Measurements from ENCODE around the gene NEDD9. TPM values are rescaled to one million over a fixed set of nuclear protein-coding genes. Genes with fewer than 3 reads are reported as not detected.
A peak's percentile ranks its signal among the peaks of the same experiment; 100 is the strongest.

NEDD9 gene
- total and polyA plus RNA-seq, 2 of the 13 experiments (the other 11 are each of a cell fraction or from before 2014, with no cell fraction given): 27.1 to 389 TPM

- ATAC-seq: no peak
- Histone ChIP-seq H3K4me2 (ENCODE audit: low read depth, low read length) (no peak overlapping the region), H3K9me3 (ENCODE audit: low read length) (no peaks in the 10 kb centered on the region), H2AFZ (ENCODE audit: low read length) (no peak overlapping the region), H3K9ac (ENCODE audit: insufficient read depth, low read depth, low read length) (no peak overlapping the region), H3K4me1 (ENCODE audit: insufficient read depth, low read length) (peaks cover 16% of the 10 kb centered on the region), H3K27ac (ENCODE audit: extremely low read length, insufficient read depth, low read length) (no peak overlapping the region), H3K27me3 (ENCODE audit: control insufficient read depth in 1 of 2, insufficient read depth in 2 of 2, low read length in 2 of 2) (no peaks in the 10 kb centered on the region), H3K4me3 (replicated peaks in 1 of 3; ENCODE audit: insufficient read depth in 1 of 3, low read depth in 2 of 3, low read length in 3 of 3) (no peak overlapping the region), H3K36me3 (replicated peaks in 1 of 2; ENCODE audit: control insufficient read depth in 1 of 2, insufficient read depth in 2 of 2, low read length in 2 of 2) (no peaks in the 10 kb centered on the region), H4K20me1 (ENCODE audit: insufficient read depth, low read length) (no peaks in the 10 kb centered on the region), H3K79me2 (ENCODE audit: insufficient read depth, low read length) (no peaks in the 10 kb centered on the region)
- no TSS peak for BruUV-seq (replicated peaks)
- in situ Hi-C loops (cut with HindIII; ENCODE audit: extremely low pct_ligation_motif_present, low pct_unique_long_range_greater_than_20kb): loop anchor here (5.0 kb wide), 2 partner anchors 356 to 431 kb away; no protein-coding TSS in a partner anchor
- no peak for DNase-seq (ENCODE audit: low spot score)
- intact Hi-C loops (cut with micrococcal nuclease; ENCODE audit: unreplicated experiment): loop anchor here (5.0 to 10.0 kb wide), 4 partner anchors 49 to 186 kb away; partner anchors contain the start of genes NEDD9 and SMIM13
- ChIA-PET POLR2A (no interaction called here), CTCF (ENCODE audit: low intra/inter-chr PET ratio, low total read pairs) (interaction anchor here (0.6 kb wide), 1 partner anchor 355 kb away, joined by 3 read pairs; no protein-coding TSS in a partner anchor)
- no peak for TF ChIP-seq CREB3 (CRISPR knock-in tag; IDR thresholded peaks at IDR 0.05)
- TF ChIP-seq ZBTB33 (CRISPR knock-in tag; IDR thresholded peaks at IDR 0.05): peak; percentile 65
- WGBS (ENCODE audit: low lambda C conversion rate): 86% methylated on average over 3 of the region's 3 CpGs
- no peak for FAIRE-seq
Measured at GRCh38 chr6:11141295-11141694, 91.2 kb downstream of the NEDD9 start.

- no peaks in the 10 kb centered on the region for H4K20me1 ChIP-seq (ENCODE audit: insufficient read depth, low read length)
- no peak overlapping the region for H3K4me2 ChIP-seq (ENCODE audit: low read depth, low read length)
- POLR2A ChIA-PET: no interaction called here
- 75% methylated on average over 3 of the region's 3 CpGs for WGBS (ENCODE audit: low lambda C conversion rate)
- H3K4me3 ChIP-seq (replicated peaks in 1 of 3; ENCODE audit: insufficient read depth in 1 of 3, low read depth in 2 of 3, low read length in 3 of 3): no peak overlapping the region
- H3K27me3 ChIP-seq (ENCODE audit: control insufficient read depth in 1 of 2, insufficient read depth in 2 of 2, low read length in 2 of 2): no peaks in the 10 kb centered on the region
- peaks cover 3 to 10% of the 10 kb centered on the region in 2 experiments for H3K36me3 ChIP-seq (replicated peaks in 1 of 2; ENCODE audit: control insufficient read depth in 1 of 2, insufficient read depth in 2 of 2, low read length in 2 of 2)
- no peaks in the 10 kb centered on the region for H3K79me2 ChIP-seq (ENCODE audit: insufficient read depth, low read length)
- H3K9ac ChIP-seq (ENCODE audit: insufficient read depth, low read depth, low read length): no peak overlapping the region
- H3K4me1 ChIP-seq (ENCODE audit: insufficient read depth, low read length): peaks cover 16% of the 10 kb centered on the region
- no peak for FAIRE-seq
- intact Hi-C loops (cut with micrococcal nuclease; ENCODE audit: unreplicated experiment): loop anchor here (5.0 to 10.0 kb wide), 4 partner anchors 48 to 185 kb away; partner anchors contain the start of genes NEDD9 and SMIM13
- CTCF ChIA-PET (ENCODE audit: low intra/inter-chr PET ratio, low total read pairs): no interaction called here
- no peak overlapping the region for H2AFZ ChIP-seq (ENCODE audit: low read length)
- DNase-seq (ENCODE audit: low spot score): no peak
- no TSS peak for BruUV-seq (replicated peaks)
- no peak for ATAC-seq
- no peaks in the 10 kb centered on the region for H3K9me3 ChIP-seq (ENCODE audit: low read length)
- in situ Hi-C loops (cut with HindIII; ENCODE audit: extremely low pct_ligation_motif_present, low pct_unique_long_range_greater_than_20kb): loop anchor here (5.0 kb wide), 2 partner anchors 357 to 432 kb away; no protein-coding TSS in a partner anchor
- H3K27ac ChIP-seq (ENCODE audit: extremely low read length, insufficient read depth, low read length): no peak overlapping the region
- TF ChIP-seq ZNF609 (CRISPR knock-in tag; IDR thresholded peaks at IDR 0.05; ENCODE audit: borderline replicate concordance) (no peak), ESRRA (CRISPR knock-in tag; IDR thresholded peaks at IDR 0.05; ENCODE audit: low read depth) (no peak), RBAK (CRISPR knock-in tag; IDR thresholded peaks at IDR 0.05) (no peak), ZNF296 (CRISPR knock-in tag; conservative IDR thresholded peaks at IDR 0.05) (no peak), ZNF180 (CRISPR knock-in tag; IDR thresholded peaks at IDR 0.05; ENCODE audit: borderline replicate concordance, low read depth) (no peak), TGIF2 (CRISPR knock-in tag; IDR thresholded peaks at IDR 0.05) (no peak), POLR2AphosphoS5 (IDR thresholded peaks at IDR 0.05; ENCODE audit: low read depth, low read length) (no peak), ZFP82 (CRISPR knock-in tag; IDR thresholded peaks at IDR 0.05; ENCODE audit: borderline replicate concordance) (no peak)
Measured at GRCh38 chr6:11140056-11140455, 92.4 kb downstream of the NEDD9 start.

All from HepG2 (cell line).